Measurements from ENCODE around the gene CLIC3.

The CLIC3 gene

DNA sequence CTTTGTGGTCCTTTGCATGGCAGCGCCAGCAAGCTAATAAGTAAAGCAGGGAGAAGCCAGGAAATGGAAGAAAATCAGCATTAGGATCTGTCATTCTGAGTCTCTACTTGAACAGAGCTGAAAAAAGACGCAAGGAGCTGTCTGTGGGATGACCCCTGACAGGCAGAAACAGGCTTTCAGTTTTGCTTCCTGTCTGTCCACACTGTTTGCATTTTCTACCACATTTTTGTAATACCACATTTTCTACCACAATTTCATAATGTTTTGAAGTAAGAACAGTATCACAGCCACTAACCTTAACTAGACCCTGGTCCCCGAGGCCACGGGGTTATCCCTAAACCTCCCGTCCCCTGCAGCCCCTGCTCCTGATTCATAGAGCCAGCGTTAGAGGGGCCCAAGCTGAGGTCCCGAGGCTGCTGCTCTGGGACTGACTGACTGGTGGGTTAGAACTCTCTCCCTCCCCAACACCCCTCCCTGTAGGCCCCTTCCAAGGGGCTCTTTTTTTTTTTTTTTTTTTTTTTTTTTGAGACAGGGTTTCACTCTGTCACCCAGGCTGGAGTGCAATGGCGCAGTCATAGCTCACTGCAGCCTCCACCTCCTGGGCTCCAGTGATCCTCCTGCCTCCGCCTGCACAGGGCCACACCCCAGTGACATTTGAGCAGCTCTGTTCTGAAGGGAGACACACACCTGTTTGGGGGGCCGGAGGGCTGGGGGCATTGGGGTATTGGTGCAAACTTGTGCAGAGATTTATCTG lies 4.0 kb upstream of the CLIC3 start:
- DNase-seq (ENCODE audit: low read depth in 2 of 2): no peak

DNA sequence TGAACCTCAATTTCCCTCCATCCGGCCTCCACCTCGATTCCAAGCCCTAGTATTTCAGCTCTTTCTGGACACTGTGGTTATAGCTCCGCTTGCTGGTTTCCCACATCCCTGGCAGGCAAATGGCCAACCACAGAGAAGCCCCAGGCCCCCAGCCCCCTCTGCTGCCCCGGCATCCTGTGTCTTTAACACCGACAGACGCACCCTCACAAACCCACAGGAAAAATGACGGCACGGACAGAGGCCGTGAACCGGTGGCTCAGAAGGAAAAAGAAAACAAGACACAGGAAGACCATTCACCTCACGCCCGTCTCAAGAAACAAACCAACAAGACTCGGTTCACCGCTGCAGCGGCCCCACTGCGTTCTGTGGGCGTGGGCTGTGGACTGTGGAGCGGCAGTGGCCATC lies 1.5 kb upstream of the CLIC3 start:
- DNase-seq (ENCODE audit: low read depth in 2 of 2): no peak

DNA sequence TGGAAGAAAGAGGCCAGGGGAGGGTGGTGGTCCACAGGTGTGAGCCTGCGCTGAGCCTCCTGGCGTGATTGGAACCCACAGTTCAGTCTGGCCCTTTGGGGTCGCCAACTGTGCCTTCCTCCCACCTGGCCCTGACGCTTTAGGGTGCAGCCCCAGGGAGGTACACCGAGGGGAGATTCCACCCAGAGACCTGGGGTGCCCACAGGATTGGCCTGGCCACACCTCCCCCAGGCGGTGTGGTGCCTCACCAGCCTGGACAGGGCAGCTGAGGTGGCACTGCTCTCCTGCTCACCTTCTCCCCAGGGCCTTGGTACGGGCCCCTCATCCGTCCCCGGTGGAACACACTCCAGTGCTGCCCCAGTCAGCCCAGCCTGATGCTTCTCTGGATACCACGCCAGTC lies 1.0 kb upstream of the CLIC3 start:
- DNase-seq (ENCODE audit: low read depth in 2 of 2): no peak

DNA sequence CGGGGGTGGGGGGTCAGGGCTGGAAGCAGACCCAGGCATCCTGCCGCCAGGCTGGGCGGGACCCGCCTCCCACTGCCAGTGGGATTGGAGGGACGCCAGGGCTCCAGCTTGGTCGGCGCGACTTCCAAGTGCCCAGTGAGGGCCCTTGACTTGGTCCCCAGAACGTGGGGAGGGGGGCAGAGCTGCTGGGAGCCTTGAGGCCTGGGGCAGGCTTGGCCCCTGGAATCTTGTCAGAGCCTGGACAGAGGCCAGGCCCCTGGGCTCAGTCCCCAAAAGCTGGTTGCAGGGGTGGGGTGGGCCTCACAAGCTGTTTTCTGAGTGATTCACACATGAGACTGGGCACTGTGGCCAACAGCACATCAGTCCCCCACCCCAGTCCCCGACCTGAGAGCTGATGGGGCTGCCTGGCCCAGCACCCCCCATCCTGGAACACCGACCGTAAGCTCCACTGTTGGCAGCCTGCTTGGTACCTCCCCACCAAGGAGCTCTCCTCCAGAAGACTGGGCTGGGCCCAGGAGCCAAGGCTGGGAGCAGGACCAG lies 526 bp downstream of the CLIC3 start:
- no peak for DNase-seq (ENCODE audit: low read depth in 2 of 2)

DNA sequence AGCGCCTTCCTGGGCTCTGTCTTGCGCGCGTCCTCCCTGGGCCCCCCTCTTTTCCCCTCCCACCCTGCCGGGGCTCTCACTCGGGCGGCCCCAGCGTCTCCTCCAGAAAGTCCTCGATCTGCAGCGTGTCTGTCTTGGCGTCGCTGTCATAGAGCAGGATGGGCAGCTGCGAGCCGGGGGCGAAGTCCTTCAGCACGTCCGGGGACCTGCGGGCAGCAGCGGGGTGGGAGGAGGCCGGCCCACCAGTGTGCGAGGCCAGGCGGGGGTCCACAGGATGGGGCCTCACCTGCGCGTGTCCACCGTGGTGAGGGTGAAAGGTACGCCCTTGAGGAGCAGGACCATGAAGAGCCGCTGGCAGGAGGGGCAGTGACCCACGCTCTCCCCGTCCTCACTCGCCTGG lies 1.0 kb downstream of the CLIC3 start:
- no peak for DNase-seq (ENCODE audit: low read depth in 2 of 2)

DNA sequence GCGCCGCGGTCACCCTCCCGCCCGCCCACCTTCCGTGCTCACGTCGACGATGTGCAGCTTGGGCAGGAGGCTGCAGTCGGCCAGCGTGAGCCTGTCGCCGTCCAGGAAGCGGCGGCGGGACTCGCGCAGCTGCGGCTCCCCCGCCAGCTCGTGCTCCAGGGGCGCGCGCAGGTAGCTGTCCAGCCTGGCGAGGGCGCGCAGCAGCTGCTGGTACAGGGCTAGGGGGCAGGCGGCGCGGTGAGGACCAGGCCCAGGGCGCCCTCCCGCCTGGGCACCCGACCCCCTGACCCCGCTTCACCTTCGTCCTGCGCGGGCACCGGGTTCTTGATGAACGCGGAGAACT lies 1.5 kb downstream of the CLIC3 start:
- no peak for DNase-seq (ENCODE audit: low read depth in 2 of 2)

DNA sequence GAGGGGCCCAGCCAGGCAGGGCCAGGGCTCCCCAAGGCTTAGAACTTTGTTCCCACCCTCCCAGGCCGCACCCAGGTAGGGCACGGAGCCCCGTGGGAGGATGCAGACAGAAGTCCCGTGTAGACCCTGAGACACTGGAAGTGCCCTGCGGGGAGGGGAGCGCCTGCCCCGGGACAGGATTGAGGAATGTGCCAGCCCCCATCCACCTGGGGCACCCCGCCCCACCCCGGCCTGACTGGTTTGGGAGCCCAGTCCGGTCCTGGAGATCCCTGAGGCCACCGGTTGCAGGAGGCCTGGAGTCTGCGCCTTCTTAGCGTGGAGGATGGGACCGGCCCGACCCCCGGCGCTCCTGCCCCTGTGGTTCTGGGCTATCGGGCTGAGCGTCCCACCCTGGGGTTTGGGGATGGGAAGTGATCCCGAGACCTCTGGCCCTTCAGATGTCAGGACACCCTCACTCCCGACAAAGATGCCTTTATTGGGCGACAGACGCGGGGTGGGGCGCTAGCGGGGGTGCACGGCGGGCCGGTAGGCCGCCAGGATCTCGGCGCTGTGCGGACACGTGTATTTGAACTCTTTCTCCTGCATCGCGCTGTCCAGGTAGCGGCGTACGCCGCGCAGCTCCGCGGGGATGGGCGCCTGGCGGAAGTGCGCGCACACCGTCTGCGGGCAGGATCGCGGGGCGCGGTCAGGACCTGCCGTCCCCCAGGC lies 2.0 kb downstream of the CLIC3 start:
- no peak for DNase-seq (ENCODE audit: low read depth in 2 of 2)

DNA sequence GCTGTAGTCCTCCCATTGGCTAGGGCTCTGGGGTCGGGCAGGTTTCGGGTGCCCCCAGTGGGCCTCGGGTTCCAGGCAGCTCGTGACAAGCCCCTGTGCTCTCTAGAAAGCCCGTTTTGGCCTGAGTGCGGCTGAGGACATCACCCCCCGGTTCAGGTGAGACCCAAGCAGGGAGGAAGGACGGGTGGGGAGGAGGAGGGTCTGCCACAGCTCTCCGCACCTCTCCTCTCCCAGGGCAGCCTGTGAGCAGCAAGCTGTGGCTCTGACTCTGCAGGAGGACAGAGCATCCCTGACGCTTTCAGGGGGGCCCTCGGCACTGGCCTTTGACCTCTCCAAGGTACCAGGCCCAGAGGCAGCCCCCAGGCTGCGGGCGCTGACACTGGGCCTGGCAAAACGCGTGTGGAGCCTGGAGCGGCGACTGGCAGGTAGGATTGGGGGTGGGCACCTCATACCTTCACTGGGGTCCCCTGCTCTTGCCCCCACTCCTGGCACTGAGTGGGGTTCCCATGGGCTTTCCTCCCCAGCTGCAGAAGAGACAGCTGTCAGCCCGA lies 3.5 kb downstream of the CLIC3 start:
- DNase-seq (ENCODE audit: low read depth in 2 of 2): no peak

DNA sequence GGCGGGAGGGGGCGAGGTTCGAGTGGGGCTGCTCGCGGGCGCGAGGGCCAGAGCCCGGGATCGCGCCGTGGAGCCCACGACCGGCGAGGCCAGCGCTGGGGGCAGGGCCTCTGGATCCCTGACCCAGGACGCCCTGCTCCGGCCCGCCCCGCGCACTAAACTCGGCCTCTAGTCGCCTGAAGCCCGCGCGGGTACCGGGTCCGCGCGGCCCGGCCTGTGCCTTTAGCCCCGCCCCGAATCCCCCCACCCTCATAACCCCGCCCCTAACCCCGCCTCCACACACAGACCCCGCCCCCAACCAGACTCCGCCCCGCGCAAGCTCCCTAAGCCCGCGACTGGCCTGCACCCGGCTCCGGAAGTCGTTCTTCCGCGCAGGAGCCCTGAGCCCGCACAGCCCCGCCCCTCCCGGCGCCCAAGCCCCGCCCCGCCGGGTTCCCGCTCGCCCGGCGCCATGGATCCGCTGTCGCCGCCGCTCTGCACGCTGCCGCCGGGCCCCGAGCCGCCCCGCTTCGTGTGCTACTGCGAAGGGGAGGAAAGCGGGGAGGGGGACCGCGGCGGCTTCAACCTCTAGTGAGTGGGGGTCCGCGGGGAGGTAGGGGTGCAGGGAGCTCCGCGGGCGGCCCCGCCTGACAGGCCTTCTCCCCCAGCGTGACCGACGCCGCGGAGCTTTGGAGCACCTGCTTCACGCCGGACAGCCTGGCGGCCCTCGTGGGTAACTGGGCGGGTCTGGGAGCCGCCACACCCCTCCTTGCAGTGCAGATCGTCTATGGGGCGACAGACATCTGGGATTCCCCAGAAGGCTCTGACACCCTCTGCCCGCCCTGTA lies 4.2 kb downstream of the CLIC3 start, which contains the start of gene PAXX:
TSS of gene PAXX (plus strand) at position 430 of the 826 bp plus-strand sequence. CDS start at position 452, 22 bp downstream.
- peak; percentile 61 to 63 for DNase-seq (ENCODE audit: low read depth in 2 of 2)

DNA sequence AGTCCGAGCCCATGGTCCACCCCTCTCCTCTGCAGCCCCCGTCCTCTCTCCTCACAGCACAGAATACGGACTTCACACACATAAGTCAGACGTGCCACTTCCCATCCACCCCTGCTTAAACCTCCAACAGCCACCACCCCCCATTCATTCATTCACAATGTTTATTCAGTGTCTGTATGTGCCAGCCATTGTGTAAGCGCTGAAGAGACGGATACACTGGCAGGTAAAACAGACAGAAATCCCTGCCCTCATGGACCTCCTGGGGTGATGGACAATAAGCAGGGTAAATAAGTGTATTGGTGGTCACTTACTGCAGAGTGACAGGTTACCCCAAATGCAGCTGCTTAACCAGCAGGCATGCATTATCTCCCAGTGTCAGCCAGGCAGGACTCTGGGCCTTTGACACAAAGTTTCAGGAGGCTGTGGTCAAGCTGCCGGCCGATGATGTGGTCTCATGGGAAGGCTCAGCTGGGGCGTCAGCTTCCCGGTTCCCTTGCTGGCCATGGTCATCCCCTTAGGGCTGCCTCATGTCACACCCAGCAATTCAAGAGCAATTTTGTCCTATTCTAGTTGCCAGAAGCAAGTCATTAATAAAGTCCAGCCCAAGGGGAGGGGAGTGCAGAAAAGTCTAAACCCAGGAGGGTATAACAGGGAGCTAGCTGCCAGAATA lies 6.0 kb downstream of the CLIC3 start:
- no peak for DNase-seq (ENCODE audit: low read depth in 2 of 2)

DNA sequence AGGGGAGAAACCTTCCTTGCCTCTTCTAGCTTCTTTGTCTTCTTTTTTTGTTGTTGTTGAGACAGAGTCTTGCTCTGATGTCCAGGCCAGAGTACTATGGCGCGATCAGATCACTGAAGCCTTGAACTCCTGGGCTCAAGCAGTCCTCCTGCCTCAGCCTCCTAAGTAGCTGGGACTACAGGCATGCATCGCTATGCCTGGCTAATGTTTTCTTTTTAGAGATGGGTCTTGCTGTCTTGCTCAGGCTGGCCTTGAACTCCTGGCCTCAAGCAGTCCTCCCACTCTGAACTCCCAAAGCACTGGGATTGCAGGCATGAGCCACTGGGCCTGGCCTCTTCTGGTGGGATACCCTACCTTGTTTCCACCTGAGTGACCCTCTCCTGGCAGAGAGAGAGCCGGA lies 7.5 kb downstream of the CLIC3 start:
- DNase-seq (ENCODE audit: low read depth in 2 of 2): no peak

DNA sequence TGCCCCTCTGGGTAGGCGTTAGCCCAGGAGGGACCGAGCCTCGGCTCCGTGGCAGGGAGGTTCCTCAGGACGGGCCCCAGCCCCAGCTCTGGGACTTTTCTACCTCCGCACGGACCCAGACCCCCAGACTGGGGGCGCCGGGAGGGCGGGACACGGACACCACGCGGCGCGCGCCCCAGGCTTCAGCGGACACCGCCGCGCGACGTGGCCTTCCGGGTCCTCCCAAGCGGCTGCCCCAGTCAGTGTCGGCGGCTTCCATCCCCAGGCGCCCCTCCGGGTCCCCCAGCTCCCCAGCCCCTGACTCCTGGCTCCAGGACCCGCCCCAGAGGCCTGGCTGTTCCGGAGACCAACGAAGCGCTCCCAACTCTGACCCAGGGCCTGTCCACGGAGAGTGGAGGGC lies 10.5 kb downstream of the CLIC3 start:
- no peak for DNase-seq (ENCODE audit: low read depth in 2 of 2)

DNA sequence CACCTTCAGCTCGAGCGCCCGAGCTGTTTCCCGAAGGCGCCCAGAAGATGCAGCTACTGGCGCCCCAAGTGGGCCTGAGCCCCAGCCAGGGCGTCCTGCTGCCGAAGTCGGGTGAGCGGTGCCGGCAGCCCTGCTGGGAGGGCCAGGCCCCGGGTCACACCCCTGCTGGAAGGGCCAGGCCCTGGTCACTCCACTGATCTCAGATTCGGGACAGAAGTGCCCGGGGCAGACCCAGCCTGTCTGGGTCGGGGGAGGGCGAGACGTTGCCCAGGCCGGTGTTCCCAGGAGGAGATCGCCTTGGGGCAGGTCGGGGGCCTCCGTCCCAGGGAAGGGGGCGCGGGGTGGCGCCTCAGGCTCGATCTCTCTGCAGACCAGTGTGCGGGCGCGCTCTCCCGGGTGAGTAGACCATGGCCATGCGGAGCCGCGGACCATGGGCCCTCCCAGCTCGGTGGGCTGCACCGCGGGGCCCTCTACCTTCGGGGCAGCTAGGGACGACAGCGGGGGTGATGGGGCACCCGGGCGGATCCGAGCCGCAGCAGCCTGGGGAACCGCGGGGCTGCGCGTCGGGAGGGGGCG lies 11.3 kb downstream of the CLIC3 start:
- no peak for DNase-seq (ENCODE audit: low read depth in 2 of 2)

DNA sequence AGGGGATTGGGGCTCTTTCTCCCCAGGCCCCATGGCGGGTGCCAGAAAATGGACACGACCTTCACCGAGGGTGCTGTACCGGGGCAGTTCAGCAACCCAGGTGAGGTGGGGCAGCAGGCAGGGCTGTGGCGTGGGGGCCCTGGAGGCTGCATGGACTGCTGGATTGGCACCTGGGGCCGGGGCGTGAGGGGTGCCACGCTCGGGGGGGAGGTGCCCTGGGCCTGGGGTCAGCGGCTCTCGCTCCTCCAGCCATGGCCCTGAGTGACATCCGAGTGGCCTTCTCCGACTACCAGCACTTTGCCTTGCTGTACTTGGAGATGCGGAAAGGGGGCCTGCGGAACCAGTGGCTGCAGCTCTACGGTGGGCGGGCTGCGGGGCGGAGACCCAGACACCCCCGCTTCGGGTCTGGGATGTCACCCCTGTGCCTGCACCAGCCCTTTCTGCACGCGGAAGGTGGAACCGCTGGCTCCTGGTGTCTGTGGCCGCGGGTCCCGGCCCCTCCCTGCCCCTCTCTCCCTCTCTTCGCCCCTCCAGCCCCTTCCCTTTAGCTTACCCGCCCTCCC lies 11.8 kb downstream of the CLIC3 start:
- no peak for DNase-seq (ENCODE audit: low read depth in 2 of 2)

DNA sequence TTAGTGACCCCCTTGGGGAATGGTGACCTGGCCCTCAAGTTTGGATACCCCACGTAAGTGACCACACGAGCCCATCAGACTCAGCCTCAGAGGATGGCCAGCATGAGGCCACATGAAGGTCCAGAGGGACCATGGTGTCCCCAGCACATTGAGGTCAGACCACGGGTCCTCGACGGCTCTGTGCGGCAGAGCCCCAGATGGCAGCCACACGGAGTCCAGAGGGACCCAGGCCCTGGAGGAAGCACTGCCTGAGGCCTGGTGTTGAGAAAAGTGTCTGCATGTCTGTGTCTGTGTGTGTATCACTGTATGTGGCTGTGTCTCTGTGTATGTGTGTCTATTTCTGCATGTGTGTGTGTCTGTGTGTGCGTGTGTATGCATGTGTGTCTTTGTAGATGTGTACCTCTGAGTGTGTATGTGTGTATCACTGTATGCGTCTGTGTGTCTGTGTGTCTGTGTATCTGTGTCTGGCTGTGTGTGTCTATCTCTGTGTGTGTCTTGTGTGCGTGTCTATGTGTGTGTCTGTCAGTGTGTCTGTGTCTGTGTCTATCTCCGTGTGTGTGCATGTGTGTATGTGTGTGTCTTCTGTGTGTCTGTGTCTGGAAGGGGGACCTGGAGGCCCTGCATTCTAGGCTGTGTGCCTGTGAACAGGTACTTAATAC lies 12.6 kb downstream of the CLIC3 start:
- DNase-seq (ENCODE audit: low read depth in 2 of 2): no peak

DNA sequence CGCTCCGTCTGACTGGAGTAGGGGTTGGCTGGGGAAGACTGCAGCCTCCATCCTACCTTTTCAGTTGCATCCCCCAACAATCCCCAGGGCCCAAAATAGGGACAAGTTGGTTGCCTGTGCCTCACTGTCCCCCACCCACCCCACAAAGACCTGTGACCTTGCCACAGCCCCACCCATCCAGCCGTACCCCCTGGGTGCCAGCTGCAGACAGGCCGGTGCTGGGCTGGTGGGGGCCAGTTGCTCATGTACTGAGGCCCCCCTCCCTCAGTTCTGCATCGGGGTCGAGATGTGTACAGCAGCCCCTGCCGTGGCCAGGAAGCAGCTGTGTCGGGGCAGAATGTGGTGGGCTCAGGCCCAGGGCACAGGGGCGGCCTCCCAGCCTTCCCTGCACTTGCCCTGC lies 13.2 kb downstream of the CLIC3 start:
- DNase-seq (ENCODE audit: low read depth in 2 of 2): no peak

DNA sequence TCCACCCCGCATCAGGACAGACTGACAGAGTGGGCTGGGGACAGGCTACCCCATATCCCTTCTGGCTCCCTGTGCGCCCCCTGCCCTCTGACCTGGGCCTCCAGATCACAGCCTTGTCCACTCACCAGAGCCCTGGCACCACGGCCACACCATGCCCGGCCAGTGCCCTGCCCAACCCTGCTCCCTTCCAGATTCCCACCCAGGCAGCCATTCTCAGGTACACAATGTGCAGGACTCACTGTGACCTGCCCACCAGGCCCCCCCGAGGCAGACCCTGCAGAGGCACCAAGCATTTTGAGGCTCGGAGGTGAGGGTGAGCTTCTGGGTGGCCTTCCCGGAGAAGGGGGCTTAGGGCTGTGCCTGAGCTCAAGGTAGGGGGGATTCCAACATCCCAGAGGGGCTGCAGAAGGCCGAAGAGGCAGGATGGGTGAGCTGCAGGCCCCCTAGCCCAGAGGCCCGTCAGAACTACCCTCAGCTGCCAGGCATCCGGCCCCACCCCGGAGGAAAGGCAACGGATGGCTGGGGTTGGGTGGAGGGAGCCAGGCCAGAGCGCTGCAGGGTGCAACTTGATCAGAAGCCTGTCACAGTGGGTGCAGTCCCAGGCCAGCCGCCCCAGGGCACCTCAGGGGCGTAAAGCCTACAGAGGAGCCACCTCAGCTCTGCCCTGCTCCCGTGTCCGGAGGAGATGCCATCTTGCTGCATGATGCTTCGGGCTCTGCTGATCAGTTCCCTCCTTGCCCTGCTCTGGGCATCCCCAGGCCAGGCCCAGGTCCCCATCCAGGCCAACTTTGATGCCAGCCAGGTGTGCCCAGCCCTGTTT lies 13.9 kb downstream of the CLIC3 start, which contains the start of gene LCNL1:
TSS of gene LCNL1 (plus strand) at position 762 of the 820 bp plus-strand sequence. CDS start 594 bp downstream, outside the sequence.
- DNase-seq (ENCODE audit: low read depth in 2 of 2): no peak

DNA sequence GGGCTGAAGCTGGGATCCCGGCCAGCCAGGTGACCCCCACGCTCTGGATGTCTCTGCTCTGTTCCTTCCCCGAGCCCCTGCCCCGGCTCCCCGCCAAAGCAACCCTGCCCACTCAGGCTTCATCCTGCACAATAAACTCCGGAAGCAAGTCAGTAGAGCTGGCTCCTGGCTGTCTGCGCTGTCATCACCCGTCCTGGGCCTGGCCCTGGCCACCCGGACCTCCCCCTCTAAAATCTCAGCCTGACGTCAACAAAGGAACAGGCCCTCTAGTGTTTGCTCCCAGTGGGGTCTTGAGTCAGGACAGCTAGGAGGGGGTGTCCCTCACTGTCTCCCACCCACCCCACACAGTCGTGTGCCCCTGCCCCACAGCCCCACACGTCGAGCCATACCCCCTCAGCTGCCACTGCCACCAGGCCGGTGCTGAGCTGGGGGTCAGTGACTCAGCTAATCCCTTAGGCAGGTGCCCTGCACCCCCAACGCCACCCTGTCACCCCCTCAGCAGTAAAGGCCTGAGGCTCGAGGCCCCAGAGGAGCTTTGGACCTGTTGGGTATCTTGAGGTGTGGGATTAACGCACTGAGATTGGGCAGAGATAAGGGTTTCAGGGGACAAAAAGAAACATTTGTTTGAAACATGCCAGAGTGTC lies 14.7 kb downstream of the CLIC3 start:
- DNase-seq (ENCODE audit: low read depth in 2 of 2): no peak
